NCI-H2107 (cell line): Measurements from ENCODE around the gene LSS.
"Not testable (repeated sequence)": the region's sequence is repeated elsewhere in the genome, so short reads cannot be mapped to it uniquely, and the experiment has no call there.

Source experiments
- DNase-seq: peaks from one replicate; lab custom pipeline; 2025; lab: John Stamatoyannopoulos, UW

Gene LSS

DNA sequence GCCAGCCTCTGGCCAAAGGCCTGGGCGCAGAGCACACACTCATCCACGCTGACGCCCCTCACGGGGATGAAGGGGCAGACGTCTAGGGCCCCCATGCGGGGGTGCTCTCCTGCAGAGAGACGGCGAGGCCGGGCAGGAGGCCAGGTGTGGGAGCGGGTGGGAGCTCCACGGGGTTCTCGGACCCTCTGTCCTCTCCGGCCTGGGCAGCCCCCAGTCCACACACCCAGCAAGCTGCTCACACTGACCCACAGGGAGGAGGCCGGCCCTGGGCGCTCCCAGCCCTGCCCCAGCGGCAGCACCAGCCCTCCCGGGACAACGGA is 75.7 kb downstream of the LSS start:
- DNase-seq, result no peak

DNA sequence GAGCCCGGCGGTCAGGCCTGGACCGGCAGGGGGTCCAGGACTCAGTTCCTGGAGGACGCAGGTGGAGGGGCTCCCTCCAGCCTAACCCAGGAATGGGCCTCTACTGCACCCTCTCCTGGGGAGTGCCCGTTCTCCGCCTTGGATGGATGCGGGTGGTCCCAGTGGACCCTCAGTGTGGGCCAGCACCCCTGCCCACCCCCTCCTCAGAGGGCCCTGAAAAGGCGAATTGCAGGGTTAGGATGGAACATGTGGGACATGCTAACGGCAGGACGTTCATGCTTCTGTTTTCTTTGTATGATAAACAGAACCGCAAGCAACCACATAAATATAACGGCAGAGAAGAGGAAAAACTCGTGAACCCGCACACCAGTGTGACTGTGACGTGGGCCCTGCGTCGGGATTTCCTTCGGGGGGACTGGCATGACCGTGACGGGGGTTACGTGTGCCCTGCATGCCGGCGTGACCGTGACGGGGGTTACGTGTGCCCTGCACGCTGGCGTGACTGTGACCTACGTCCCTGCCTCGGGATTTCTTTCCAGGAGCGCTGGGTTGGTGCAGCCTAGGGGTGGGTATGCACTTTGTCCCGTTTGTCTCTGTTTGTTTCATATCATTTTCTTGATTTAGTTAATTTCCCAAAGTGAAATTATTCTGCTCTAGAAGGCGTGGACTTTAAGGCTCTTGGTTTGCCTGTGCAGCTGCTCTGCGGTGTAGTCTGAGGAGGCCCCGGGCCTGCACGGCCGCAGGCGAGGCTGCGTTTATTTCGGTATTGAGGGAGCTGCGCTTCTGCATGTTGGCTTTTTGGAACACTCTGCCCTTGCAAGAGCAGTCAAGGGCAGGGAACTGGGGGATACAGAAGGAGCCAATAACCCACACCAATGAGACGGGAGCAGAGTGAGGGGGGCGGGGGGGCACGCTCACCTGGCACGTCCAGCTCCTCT is 76.3 kb downstream of the LSS start:
- no peak for DNase-seq

DNA sequence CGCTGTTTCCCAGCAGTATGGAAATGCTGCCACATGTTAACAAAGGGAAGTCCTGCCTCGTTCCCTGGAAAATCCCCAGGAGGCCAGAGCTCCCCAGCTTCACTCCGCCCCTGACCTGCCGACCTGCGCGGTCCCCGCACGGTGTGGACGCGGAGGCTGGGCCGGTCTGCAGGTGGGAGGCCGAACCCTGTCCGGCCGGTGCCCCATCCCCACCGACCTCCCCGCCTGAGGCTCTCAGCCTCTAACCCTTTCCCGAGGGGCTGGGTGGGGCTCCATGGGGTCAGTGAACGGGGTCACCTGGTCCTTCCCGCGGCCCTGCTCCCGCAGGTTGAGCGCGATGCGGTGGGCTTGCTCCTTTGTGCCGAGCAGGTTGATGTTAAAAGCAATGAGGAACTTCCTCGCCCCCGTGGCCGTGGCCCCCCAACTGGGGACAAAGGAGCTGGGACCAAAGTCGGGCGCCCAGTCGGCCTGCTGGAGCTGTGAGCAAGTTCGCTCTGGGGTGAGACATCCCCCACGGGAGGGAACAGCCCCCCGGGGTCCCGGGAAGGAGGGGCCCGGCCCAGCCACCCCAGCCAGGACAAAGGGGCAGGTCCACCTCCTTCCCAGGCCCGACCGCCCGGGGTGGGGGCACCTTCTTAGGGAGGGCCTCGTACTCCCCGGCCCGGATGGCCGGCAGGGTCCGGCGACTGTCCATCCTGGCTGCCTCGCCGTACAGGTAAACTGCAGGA is 77.1 kb downstream of the LSS start:
- no peak for DNase-seq

DNA sequence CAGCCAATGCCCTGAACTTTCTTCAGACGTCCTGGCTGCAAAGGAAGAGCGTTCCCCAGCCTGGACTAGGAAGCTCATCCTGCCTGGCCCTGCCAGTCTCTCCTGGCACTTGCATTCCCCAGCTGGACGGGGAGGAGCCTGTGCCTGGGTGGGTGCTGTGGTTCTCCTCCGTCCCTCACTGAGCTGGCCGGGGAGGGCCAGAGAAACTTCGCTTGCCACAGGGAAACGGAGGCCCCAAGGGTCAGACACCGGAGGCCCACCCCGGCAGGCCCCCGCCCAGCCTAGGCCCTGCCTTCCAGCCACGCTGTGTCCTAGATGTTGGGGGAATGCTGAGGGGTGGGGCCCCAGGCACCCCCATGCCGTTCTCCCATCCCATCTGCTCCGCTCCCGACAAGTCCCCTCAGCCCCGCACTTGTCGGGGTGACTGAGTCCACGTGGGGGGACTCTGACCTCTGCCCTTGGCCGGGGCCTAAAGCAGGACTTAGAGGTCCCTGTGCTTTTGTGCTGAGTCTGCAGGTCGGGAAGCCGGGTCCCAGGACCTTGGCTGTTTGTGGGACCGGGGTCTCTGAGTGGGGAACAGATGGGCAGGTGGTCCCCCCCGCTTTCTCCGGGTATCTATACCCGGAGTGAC is 78.0 kb downstream of the LSS start:
- no peak for DNase-seq

DNA sequence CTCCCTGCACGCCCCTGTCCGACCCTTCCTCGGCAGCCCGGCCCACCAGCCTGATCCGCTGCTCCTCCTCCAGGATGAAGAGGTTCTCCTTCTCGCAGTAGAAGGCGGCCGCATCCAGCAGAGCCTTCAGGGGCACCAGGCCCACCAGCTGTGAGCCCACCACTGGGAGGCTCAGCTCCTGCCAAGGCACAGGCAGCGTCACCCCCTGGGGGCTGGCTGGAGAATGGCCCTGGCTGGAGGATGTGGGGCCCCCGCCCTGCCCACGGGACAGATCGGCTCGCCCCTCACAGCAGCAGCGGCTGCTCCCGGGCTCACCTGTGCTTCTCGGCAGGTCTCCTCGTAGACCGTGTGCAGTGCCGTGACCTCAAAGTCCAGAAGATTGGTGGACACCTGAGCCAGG is 78.5 kb downstream of the LSS start:
- no peak for DNase-seq

DNA sequence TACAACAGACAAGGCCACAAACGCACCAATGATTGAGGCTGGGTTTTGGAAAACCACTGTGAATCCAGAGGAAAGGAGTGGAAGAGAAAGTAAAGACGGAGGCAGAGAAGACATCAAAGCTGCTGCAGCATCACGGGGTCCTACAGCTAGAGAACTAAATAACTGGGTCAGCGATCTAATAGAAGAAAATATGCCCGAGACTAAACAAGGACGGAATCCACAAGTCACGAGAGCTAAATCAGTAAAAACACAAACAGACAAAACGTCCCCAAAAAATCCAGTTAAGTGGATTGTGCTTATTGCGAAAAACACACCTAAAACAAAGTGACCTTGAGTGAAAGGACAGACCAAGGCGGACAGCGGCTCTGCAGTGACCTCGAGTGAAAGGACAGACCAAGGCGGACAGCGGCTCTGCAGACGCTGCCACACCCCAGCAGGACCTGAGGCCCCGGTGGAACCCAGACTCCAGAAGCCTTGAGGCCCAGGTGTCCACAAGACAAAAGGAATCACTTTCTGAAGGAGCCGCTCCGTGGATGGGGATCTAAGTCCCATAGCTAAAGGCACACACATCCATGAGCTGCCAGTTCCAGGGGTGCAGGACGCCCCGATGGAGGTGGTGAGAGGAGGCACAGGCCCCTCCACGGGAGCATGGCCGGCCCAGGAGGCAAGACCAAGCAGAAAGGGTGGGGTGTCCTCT is 79.2 kb downstream of the LSS start:
- DNase-seq, result no peak

DNA sequence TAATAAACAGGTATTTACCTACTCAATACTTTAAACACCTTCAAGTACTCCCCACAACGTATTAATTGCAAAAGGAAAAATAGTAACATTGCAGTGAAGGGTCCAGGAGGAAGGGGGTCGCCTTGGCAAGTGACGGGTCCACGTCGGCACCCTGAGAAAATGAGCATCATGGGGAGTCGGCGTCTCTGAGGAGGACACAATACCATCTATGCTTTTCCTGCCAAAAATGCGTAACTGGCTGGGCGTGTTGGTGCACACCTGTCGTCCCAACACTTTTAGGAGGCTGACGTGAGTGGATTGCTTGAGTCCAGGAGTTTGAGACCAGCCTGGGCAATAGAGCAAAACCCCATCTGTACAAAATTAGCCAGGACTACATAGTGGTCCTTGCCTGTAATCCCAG is 80.5 kb downstream of the LSS start:
- no peak for DNase-seq

DNA sequence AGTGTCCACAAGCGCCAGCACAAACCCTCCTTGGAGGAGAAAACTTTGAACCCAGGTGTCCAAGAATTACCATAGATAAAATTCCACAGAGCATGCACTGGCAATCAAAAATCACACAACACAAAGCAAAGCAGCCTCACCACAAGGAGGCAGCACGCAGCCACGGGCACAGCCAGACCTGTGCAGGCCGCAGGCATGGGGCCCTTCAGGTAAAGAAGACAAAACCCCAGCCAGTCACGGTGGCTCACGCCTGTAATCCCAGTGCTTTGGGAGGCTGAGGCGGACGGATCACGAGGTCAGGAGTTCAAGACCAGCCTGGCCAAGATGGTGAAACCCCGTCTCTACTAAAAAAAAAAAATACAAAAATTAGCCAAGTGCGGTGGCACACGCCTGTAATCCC is 81.1 kb downstream of the LSS start:
- DNase-seq, result peak; percentile 75

DNA sequence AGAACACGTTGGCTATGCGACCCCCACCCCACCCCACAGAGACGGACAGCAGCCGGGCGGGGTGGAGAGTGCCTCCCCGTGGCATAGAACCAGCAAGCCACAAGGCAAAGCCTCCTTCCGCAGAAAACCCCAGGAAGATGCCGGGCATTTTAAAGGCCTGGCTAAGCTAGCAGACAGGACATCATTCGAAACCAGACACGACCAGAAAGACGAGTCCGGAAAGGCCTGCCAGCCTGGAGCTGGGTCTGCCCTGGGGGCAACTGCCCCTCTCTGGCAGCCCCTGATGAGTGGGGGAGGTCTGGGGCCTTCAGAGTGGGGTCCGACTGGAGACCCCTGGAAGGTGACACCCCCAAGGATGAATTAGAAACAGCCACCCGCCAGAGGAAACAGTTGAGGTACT is 81.7 kb downstream of the LSS start:
- no peak for DNase-seq

DNA sequence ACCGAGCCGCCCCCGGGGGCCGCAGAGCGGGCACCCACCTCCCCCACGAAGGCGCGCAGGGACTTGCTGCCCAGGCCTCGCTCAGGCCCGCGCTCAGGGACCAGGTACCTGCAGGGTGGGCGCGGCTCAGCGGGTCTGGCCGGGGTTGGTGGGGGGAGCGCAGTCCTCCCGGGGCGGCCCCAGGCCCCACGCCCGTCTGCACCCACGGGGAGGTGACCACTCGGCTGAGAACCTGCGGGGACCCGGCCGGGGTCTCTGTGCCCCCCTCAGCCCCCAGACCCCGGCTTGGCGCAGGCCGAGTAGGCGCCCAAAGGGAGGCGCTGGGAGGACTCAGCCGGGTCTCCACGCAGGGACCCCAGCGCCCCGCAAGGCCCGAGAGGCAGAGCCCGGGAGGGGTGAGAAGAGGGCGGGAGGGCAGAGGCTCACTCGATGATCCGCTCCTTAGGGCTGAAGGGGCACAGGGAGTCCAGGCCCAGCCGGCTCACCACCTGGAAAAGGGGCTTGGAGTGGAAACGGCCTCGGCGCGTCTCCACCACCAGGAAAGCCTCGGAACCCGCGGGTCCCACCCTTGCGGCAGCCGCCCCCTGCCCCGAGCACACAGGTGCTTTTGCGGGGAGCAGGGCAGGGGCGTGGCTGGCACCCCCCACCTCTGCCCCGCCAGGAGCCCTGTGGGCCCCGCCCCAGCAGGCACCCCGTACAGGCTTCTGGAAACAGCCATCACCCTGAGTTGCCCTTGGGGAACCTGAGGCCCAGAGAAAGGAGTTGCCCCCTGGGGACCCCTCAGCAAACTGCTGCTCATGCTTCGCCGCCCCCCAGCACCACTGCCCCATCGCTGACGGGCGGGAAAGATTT is 82.5 kb downstream of the LSS start:
- DNase-seq, result no peak

DNA sequence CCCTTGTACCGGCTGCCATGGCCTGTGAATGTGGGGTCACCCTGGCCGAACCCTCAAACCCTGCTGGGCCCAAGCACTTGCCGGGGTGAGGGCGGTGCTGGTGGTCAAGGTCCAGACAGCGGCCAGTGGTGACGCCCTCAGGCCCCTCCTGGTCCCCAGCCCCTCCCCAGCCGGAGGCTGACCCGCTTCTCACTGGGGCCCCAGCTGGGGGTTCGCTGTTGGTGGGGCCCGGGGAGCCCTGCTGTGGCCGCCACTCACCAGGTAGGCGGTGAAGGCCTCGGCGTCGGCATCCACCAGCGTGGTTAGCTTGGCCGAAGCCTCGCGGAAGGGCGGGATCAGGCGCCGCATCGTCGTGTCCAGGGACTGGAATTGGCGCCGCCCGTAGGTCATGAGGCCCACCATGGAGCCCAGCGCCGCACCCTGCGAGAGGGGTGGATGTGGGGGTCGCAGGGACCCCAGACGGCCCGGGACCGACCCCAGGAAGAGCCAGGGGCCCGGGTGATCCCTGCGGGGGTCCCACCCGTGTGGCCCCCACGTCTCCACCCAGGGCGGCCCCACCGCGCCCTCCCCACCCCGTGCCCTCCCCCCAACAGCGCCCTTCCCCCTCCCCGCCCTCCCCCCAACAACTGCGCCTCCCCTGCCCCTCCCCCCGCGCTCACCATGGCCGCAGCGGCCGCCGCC is 83.3 kb downstream of the LSS start:
- DNase-seq, result no peak

DNA sequence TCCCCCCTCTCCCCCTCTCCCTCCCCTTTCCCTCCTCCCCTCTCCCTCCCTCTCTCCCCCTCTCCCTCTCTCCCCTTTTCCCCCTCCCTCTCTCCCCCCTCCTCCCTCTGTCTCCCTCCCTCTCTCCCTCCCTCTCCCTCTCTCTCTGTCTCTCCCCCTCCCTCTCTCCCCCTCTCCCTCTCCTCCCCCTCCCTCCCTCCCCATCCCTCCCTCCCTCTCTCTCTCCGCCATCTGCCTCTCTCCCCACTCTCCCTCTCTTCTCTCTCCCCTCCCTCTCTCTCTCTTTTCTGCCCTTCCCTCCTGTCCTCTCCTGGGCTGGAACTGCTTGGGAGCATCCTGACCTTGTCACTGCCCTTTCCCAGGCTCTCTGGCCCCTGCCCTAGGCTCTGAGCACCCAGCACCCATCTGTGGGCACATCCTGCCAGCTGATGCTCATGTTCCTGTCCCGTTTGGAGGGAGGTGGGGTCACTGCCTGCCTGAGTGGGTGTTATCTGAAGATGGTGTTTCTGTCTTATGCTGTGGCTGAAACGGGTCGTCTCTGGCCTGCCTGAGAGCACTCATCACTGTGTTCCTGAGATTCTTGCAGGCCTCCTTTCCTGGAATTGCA is 84.0 kb downstream of the LSS start:
- no peak for DNase-seq

DNA sequence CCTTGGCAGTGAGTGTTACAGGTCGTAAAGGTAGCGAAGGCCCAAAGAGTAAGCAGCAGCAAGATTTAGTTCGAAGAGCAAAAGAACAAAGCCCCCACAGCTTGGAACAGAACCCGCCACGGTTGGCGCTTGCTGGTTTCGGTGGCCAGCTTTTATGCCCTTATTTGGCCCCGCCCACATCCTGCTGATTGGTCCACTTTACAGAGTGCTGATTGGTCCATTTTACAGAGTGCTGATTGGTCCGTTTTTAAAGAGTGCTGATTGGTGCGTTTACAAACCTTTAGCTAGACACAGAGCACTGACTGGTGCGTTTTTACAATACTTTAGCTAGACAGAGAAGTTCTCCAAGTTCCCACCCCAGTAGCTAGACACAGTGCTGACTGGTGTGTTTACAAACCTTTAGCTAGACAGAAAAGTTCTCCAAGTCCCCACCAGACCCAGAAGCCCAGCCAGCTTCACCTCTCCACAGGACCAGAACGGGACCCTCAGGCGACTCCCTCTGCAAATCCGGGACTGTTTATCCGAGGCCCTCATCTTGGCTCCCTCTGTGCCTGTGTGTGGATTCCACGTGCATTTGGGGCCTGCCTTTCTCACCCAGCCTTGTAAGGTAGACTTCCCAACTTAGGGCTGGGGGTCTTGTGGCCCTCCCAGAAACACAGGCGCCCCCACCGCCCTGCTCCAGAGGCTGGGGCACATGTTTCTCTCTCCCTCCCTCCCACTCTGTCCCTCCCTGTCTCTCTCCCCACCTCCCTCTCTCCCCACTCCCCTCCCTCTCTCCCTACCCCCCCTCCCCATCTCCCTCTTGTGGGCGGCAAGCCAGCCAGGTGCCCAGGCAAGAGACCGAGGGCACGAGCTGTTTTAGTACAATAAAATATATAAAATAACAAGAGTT is 85.7 kb downstream of the LSS start:
- DNase-seq, result no peak

DNA sequence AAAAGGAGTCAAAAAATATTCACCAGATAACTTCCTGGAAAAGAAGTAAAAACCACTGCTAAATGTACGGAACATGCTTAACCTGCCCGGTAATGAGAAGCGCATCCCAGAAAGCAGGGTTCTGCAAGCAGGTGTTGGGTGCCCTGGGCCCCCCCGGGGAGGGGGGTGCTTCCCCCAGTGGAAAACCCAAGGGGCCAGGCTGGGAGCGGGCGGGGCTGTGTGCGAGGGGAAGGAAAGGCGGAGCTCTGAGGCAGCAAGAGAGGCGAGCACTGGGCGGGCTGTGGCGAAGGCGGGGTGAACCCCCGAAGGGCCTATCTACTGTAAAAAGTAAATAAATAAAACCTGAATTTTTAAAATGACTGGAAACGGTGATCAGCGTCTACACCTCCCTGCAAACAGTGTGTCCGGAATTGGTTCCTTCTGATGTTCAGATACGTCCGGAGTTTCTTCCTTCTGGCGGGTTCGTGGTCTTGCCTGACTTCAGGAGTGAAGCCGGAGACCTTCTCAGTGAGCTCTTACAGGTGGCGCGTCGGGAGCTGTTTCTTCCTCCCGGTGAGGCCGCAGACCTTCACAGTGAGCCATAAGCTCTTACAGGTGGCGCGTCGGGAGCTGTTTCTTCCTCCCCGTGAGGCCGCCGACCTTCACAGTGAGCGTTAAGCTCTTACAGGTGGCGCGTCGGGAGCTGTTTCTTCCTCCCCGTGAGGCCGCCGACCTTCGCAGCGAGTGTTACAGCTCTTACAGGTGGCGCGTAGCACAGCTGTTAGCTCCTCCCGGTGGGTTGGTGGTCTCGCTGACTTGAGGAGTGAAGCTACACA is 86.6 kb downstream of the LSS start:
- no peak for DNase-seq

DNA sequence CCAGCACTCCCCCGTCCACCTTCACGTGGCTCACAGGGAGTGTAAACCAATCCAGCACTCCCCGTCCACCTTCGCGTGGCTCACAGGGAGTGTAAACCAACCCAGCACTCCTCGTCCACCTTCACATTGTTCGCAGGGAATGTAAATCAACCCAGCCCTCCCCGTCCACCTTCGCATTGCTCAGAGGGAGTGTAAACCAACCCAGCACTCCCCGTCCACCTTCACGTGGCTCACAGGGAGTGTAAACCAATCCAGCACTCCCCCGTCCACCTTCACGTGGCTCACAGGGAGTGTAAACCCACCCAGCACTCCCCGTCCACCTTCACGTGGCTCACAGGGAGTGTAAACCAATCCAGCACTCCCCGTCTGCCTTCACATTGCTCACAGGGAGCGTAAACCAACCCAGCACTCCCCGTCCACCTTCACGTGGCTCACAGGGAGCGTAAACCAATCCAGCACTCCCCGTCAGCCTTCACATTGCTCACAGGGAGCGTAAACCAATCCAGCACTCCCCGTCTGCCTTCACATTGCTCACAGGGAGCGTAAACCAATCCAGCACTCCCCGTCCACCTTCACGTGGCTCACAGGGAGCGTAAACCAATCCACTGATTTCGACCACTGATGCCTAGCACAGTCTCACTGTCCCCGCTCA is 88.1 kb downstream of the LSS start:
- DNase-seq, result not testable (repeated sequence)

DNA sequence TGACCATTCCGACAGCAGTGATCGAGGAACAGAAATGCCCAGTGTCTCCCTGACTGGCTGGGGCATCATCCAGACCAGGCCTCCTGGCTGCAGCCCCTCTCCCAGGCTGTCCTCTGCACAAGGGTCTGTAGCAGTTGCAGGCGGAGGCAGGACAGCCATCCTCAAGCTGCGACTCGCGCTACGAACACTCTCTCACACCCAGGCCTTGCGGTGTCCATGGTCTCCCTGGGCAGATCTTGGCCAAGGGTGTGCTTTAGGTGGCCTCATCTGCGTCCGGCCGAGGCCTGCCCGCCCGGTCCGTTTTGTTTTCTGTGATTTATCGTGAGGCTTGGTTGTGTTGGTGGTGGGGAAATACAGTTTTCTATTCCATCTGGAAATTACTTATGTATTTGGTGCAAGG is 88.9 kb downstream of the LSS start:
- DNase-seq, result no peak

DNA sequence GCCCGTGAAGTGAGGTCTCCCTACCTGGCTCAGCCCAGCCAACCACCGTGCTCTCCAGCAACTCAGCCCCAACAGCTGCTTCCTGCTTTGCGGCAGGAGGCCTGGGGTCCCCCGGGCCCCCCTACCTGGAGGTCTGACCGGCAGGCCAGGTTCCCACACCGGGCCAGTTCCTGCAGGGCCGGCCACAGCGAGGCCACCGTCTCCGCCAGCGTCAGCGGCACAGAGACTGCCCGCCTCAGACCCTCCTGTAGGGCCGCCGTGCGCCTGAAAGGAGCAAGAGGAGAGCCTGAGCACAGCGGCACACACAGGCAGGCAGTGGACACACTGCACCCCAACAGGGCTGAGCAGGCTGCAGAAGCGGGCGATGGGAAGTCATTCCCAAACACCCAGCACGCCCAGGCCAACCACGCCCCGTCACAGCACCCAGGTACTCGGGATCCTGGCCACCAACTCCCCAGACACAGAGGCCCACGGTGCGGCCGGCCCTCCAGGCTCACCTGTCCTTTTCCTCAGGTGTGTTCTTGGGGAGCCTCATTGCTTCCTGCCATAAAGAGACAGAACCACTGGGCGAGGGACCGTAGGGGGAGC is 90.1 kb downstream of the LSS start:
- DNase-seq, result no peak
